GM19043 (cell line): Measurements from ENCODE around the gene SCGB3A1.

Experiments used
- ATAC-seq: cut with Tn5 transposase; IDR thresholded peaks from one replicate; pipeline ENCODE4 v1.9.1; 2021; ENCODE audit warnings: low read depth; ENCODE audit not compliant: unreplicated experiment

Gene SCGB3A1

GRCh38 chr5:180591311-180591887 is at the start of gene SCGB3A1:
TSS of gene SCGB3A1 (minus strand) at chr5:180591499. CDS start at chr5:180591462, 37 bp downstream.
- no peak for ATAC-seq

- ATAC-seq = no peak
Measured at GRCh38 chr5:180640611-180640860, 49.2 kb upstream of the SCGB3A1 start.

DNA sequence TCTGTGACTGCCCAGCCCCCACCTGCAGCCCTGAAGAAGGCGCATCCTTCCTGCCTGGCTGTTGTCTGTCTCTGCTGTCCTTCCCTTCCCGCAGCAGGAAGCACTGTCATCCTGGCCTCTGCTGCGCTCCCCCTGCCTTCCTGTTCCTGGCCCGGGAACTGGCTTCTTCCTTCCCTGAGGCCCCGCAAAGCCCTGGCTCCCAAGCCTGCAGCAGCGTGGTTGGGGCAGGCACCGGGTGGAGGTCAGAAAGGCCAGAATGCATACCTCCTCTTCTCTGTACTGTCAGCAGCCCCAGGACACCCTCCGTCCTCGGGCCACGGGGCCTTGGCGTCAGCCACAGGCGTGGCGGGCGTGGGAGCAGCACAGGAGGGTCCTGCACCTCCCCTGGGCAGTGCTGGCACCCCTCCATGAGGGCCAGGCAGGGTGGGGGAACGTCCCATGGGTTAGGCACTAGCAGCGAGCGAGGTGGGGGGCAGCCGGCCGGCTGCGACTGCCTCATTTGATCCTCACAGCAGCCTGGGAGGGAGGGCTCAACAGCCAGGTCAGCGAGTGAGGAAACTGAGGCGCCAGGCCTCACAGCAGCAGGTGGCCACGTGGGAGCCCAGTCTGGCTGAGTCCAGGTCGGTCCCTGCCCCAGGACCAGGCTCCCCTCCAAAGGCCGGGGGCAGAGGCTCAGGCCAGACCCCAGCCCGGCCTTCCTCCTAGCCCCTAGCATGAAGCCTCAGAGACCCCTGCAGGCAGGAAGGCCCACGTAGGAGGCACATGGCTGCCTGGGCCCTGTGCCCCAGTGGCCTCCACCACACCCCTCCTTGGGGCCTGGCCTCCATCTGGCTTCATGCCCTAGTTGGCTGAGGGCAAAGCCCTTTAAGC is 48.7 kb upstream of the SCGB3A1 start:
- no peak for ATAC-seq

DNA sequence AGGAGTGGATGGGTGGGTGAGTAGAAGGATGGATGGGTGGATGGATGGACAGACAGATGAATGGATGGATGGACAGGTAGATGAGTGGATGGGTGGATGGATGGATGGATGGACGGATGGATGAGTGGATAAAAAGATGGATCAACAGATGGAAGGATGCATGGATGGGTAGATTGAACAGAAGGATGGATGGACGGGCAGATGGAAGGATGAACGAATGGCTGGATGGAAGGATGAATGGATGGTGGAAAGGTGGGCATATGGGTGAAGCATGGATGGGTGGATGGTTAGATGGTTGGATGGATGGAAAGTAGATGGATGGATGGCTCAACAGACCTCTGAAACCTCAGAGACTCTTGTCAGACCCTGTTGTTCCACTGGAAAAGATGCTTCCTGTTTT is 48.0 kb upstream of the SCGB3A1 start:
- no peak for ATAC-seq

GRCh38 chr5:180637962-180638680 is 46.8 kb upstream of the SCGB3A1 start:
- no peak for ATAC-seq

DNA sequence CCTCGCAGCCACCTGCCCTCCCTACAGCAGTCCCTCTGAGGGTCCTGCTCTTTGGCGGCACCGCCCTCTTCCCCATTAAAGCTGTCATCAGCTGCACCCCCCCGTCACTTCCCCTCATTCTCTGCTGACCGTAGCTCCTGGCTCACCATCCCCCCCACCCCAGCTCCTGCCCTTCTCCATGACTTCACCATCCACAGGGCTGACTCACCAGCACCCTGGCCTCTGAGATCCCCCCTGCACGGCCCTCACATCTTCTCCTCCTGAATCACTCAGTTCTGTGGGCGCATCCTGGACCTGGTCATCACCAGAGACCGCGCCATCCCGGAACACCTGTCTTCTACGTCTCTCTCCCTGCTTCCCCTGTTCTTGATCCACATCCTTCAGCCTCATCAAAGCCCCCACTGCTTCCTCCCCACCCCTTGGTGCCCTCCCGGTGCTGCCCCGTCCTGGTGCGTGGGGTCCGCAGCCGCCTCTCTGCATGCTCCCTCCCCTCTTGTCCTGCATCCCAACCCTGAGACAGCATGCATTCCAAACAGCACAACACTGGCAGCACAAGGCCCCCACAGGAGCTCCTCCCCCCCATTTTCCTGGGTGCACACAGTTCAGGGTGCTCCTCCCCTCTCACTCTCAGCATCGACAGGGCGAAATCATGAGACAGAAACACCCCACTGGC is 45.2 kb upstream of the SCGB3A1 start:
- no peak for ATAC-seq

GRCh38 chr5:180636016-180636402 is 44.7 kb upstream of the SCGB3A1 start:
- no peak for ATAC-seq

DNA sequence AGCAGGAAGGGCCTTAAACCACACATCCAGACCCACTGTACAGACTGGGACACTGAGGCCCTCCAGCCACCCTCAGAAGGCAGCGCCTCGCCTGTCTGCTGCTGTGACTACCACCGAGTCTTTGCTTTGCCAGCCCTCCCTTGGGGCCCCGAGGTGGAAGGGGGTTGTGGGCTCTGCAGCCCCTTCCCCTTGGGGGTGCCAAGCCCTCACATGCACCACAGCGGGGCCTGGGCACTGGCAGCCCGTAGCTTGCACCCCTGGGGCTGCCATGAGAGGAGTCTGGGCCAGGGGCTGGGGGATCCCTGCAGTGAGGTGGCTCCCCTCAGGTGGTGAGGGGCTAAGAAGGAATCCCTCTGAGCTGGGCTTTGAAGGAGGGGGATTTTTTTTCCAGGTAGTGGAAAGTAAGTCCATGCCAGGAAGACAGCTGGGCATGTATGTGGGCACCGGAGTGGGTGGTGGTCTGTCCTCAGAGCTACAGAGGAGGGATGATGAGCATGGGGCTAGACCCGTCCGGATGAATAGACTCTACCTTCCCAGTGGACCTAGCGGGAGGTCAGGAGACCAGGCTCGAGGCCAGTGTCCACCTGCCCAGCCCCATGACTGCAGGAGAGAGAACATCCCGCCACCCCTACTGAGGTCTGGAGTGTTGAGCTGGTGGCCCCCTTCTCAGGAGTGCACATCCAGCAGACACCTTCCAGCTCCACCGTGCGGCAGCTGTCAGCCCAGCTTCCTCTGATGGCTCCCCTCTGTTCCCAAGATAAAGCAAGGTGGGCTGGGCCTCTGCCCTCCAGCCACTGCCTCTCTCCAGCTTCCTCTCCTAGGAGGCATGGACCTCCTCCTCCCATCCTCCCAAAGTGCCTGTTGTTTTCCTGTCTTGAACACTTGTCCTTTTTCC is 42.2 kb upstream of the SCGB3A1 start:
- no peak for ATAC-seq

- ATAC-seq = no peak
Measured at GRCh38 chr5:180632768-180633167, 41.5 kb upstream of the SCGB3A1 start.

DNA sequence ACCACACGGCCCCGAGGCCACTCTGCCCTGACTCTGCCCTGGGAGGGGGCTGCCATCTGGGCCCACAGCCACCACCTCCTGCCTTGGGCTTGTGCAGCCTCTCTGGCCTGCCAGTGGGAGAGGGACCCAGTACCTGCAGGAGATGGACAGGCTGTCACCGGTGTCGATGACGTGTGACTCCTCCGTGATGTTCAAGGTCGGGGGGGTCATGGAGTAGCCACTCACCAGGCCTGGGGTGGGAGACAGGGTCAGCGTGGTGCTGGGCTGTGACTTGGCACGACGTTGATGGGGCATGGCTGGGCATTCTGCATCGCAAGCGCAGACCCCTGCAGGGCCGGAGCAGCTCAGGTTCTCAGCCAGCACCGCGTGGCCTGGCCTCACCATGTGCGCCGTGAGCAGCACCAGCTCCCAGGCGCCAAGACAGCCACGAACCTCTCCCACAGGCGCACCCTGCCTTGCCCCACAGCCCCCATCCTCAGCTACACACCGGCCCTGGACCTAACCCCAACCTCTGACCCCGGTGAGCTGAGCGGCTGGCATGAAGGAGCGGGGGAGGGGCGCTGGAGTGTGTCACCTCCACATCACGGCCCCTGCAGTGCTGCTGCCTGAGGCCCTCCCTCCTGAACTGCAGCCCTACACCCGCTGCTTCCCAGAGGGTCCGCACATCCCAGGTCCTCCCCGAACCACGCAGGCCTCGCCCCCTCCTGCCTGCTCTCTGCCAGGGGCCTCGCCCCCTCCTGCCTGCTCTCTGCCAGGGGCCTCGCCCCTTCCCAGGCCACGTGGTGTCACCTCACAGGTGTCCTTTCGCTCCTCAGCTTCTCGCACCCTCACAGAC is 40.5 kb upstream of the SCGB3A1 start:
- ATAC-seq = no peak

DNA sequence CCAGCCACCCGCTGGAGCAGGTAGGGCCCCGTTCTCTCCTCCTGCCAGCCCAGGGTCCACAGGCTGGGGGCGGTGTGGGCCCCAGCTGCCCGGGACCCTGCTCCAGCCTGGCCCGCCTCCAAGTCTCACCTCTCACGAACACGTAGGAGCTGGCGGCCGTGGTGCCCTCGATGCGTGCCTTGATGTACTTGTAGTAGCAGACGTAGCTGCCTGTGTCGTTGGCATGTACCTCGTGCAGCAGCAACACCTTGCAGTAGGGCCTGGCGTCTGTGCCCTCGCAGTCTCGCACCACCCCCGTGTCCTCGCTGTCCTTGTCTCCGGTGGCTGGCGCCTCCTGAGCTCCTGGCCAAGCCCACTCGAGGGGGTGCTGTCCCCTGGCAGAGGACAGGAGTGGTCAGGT is 39.1 kb upstream of the SCGB3A1 start:
- ATAC-seq = no peak

DNA sequence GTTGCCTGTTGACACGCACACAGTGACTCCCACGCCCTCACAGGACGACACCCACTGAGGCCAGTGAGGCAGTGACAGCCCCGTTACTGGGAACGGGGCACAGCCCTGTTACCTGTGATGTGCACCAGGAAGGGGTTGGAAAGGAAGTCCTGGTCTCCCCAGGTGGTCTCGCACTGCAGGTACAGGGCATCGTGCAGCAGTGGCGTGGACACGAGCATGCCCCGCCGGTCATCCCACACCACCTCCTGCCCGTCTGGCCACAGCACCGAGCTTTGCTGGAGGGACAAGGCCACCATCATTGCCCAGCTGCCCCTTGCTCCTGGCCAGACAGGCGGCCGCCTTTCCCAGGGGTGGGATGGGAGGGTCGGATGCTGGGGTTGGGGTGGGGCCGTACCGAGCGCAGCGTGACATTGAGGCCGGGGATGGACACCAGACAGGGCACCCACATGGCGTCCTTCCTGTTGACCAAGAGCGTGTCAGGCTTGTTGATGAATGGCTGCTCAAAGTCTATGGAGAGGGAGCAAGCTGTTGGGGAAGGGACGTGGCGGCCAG is 38.6 kb upstream of the SCGB3A1 start:
- no peak for ATAC-seq

DNA sequence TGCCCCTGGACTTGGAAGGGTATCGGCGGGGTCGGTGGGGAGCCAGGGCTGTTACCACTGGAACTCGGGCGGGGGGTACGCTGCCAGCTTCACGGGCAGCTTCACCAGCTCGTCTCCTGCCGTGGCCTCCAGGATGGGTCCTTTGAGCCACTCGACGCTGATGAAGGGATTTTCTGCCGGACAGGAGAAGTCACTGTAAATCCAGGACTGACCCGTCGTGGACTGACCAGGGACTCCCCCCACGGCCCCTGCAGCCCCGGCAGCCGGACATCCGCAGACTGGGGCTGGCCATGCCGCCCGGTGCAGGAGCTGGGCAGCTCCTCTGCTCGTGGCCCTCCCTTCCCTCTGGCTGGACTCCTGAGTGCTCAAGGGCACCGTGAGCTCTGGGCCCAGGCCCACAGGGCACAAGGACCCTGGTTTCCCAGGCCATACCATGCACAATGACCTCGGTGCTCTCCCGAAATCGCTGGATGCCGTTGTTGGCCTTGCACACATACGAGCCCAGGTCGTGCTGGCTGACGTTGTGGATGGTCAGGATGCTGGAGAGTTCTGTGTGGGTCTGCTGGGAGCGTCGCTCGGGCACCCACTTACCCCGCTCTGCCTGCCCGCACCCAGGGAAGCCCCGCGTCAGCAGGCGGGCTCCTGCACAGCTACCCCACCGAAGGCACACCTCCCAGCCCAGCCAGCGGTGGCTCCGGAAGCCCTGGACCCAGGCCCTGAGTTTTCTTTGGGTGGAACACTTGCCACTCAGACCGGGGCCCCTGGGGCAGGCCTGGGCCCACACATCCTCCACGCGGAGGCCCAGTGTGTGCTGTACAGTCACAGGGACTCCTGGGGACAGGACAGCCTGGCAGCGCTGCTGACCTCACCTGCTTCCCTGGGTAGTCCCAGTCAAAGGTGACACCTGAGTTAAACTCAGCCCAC is 37.8 kb upstream of the SCGB3A1 start:
- no peak for ATAC-seq

DNA sequence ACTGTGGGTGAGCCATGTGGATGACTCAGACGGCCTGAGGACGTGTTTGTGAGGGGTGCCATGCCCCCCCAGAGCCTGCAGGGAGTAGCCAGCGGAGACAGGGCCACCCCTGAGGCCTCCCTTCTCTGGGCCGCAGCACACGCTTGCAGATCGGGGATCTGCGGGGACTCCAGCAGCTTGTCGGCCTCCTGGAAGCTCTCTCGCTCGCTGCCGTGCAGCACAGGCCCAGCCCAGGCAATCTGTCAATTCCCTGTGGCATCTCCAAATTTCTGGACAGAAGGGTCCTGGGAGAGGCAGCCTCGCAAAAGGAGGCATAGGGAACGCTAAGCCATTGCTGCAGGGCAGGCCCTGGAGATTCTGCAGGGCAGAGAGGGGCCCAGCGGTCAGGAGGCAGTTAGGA is 36.9 kb upstream of the SCGB3A1 start:
- no peak for ATAC-seq

DNA sequence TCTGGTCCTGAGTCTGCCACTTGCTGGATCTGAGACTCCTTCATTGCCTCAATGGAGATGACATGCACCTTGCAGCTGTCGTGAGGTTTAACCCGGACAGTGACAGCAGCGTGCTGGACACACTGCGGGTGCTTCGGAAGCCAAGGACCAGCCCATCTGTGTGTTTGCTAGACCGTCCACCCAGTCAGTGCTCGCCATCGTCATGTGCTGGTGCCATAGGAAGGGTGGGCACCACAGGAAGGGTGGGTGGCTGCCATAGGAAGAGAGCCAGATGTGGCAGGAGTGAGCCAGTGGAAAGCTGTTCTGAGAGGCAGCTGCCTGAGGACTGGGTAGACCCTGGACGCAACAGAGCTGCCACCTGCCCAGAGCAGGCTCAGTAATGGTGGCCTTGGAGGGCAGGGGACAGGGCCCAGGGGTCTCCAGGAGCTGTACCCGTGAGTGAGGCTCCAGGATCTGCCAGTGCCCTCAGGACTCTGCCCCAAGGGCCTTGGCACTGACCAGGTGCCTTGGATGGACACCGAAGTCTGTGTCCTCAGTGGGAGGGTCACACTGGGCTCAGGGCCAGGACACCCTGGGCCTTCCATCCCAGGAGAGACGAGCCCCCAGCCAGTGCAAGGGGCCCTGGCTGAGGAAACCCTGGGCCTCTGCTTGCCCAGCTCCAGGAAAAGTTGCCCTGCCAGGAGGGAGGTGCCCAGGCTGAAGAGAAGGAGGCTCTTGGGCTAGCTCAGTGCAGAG is 36.3 kb upstream of the SCGB3A1 start:
- no peak for ATAC-seq

GRCh38 chr5:180626661-180627385 is 35.5 kb upstream of the SCGB3A1 start:
- ATAC-seq = no peak
